Stimulated activated CD4-positive, alpha-beta T cell treated with anti-CD3 and anti-CD28 coated beads, Interleukin-12 subunit alpha, Interleukin-12 subunit beta, amount 100 ng/mL, for 4 hours (primary cell): ENCODE data around the gene CHRNA7.
"Not testable (repeated sequence)": the region's sequence is repeated elsewhere in the genome, so short reads cannot be mapped to it uniquely, and the experiment has no call there.

Source experiments
- DNase-seq: peaks from one replicate; pipeline ENCODE4 v3.0.0-alpha.2; 2020

CHRNA7 gene

GRCh38 chr15:32120577-32121383 is 90.5 kb downstream of the CHRNA7 start:
- no peak for DNase-seq

DNA sequence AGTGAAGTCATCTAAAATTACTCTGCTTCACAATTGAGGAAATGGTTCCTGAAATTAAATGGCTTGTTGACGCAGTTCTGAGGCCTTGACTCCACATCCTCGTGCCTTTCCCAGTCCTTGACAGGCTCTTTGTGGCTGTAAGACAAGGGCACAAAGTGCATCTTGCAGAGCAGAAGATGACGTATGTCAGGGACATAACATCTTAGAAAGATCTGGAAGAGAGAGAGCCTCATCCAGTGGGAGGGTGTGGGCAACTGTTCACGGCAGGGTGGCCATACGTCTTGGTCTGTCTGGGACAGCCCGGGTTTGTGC is 91.0 kb downstream of the CHRNA7 start:
- no peak for DNase-seq

DNA sequence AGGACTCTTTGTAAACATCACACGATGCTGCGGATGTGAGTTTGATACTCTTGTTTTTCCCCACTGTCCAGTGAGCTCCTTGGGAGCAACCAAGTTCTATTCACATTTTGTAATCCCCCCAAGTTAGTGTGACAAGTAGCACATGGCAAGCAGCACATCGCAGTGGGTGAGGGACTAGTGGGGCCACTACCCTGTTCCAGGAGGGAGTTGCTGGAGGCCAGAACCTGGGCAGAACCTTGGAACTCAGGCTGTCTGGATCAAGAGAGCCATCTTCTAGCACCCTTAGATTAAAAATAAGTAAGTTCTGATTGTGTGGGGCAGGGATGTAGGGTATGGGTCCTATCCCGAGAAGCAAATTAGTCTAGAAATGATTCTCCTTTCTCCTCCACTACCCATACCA is 91.7 kb downstream of the CHRNA7 start:
- DNase-seq, result no peak

- DNase-seq, result no peak
Observed at GRCh38 chr15:32123473-32123872, 93.2 kb downstream of the CHRNA7 start.

GRCh38 chr15:32124726-32125125 is 94.4 kb downstream of the CHRNA7 start:
- no peak for DNase-seq

- DNase-seq, result no peak
Observed at GRCh38 chr15:32125595-32125994, 95.3 kb downstream of the CHRNA7 start.

DNA sequence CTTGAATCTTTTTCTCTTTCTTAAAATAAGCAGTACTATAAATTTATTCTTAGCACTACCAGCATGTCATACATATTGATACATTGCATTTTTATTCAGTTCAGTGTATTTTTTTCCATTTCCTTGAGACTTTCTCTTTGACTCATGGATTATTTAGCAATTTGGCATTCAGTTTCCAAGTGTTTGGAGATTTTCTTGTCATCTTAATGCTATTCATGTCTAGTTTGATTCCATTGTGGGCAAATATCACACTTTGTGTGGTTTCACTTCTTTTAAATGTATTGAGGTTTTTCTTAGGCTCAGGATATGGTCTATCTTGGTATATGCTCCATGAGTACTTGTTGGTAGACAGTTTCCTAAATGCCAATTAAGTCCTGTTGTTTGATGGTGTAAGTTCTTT is 99.5 kb downstream of the CHRNA7 start:
- DNase-seq, result no peak

DNA sequence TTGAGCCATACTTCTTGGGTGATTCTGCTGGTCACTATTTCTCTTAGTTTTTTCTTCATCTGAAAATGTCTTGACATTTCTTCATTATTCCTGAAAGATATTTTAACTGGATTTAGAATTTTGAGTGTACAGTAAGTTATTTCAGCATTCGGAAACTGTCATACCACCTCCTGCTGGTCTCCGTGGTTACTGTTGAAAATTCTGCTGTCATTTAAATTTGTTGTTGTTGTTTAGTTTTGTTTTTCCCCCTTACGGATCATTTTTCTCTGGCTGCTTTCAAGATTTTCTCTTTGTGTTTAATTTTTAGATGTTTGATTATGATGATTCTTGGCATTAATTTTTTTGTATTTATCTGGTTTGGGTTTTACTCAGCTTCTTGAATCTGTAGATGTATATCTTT is 100.5 kb downstream of the CHRNA7 start:
- no peak for DNase-seq

- DNase-seq, result no peak
Observed at GRCh38 chr15:32131803-32132202, 101.5 kb downstream of the CHRNA7 start.

DNA sequence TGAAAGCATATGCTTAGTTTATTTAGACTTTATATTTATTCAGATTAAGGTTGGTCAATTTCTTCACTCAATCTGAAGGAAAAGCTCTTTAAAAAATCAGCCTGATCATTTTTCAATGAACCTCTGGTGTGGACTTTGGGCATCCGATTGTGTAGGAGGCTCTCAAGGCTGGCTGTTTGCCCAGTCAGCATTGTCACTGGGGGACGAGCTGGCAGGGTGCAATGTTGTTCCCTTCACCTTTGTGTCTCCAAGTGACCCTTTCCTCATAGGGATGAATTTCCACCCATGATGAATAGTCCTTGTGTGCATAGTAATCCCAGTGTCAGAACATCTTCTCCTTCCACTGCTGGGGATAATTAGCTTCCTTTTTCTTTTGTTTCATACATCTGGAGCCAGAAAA is 102.5 kb downstream of the CHRNA7 start:
- no peak for DNase-seq

DNA sequence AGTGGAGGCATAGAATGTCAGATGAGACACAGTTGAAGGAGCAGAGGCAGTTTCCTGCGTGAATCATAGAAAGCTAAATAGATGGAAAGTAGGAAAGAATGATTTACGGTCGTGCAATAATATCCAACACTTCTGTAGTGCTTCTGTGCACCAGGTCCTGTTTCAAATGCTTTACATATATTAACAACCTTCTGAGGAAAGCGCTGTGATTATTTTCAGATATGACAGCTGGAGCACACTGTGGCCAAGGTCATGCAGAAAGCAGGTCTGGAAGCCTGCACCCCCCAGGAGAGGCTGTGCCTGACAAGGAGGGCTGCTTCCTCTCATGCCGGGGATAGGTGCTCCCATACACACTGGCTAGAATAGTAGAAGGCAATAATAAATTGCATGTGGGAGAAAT is 104.5 kb downstream of the CHRNA7 start:
- no peak for DNase-seq

GRCh38 chr15:32135335-32135734 is 105.0 kb downstream of the CHRNA7 start:
- no peak for DNase-seq

- DNase-seq, result not testable (repeated sequence)
Observed at GRCh38 chr15:32145512-32145911, 115.2 kb downstream of the CHRNA7 start.

DNA sequence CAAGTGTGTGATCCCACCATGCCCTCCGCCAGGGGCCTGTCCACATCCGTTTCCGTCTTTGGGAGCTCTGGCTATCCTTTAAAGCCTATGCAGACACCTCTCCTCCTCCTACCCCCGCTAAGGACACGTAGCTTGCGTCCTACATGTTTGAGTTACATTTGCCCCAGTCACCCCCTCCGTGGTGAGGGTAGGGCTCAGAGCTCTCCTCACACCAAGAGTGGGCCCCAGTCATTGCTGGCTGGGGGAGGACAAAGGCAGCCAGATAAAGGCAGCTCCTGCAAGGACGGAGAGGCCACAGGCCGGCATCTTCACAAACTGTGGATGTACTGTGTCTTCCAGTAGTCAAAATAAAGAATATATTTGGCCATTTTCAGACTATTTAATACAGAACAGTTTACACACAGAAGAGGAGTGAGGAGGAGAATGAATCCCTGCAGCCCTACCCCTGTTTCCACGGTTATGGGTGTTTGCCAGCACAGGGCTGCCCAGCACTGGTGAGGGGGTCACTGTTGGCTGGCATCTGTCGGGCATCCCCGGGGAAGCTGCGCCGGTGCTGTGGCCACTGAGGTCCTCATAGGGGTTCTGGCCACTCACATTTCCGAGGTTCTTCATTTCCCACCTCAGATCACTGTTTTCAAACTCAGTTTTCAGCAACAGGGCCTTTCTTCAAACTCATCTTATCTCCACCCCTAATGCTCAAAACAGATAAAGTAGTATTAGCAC is 118.7 kb downstream of the CHRNA7 start:
- no peak for DNase-seq

DNA sequence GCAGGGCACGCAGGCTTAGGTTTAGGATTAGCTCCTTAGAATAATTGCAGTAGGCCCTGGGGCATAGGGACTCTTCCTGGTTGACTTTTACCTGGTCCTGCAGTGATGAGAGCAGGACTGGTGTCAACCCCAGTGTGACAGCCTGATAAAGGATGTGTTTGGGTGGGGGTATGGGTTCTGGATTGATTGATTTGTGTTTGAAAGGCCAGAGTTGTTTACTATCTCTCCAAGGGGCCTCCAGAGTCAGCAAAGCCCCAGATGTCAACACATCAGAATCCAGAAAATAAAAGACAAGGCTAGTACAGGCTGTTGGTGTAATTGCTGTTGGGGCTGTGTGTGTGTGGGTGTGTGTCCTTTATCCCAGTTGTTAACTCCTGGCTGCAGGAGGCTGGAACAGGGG is 122.3 kb downstream of the CHRNA7 start:
- no peak for DNase-seq

DNA sequence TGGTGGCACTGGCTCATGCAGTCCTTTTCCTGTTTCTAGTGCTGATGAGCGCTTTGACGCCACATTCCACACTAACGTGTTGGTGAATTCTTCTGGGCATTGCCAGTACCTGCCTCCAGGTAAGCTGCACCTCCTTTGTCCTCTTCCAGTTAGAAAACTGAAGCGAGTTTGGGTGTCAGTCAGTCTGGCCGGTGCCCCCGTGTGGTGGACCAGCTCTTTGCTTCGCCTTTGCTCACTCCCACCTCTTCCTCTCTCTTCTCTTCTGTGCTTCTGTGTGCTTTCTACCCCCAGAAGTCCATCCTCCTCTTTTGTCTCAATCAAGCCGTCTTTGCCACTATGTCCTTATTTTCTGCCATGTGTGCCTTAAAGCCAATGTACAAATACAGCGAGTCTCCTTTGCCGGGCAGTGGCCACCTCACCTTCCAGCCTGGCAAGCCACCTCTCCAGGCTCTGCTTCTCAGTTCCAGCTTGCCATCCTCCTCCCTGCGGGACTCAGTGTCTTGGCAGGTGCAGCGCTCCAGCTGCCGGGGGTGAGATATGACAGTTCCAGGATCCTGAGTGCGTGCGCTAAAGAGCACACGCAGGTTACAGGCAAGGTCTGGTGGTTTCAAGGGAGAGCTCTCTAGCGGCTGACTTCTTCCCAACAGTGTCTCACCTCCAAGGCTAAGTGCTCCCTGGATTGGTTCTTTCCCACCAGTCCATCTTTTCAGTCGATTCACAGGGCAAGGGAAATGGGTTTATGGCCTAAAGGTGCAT is 123.7 kb downstream of the CHRNA7 start:
- DNase-seq, result not testable (repeated sequence)

DNA sequence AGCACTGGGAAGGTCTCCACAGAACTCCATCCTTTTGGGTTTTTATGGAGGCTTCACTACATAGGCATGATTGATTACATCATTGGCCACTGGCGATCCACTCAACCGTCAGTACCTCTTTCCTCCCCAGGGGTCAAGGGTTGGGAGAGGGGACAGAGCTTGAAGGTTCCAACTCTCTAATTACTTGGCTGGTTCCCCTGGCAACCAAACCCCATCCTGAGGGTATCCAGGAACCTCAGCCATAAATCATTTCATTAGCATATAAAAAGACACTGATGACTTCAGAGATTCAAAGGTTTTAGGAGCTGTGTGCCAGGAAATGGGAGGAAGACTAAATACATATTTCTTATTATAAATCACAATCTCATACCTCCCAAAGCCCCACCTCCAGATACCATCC is 131.8 kb downstream of the CHRNA7 start:
- DNase-seq, result not testable (repeated sequence)

DNA sequence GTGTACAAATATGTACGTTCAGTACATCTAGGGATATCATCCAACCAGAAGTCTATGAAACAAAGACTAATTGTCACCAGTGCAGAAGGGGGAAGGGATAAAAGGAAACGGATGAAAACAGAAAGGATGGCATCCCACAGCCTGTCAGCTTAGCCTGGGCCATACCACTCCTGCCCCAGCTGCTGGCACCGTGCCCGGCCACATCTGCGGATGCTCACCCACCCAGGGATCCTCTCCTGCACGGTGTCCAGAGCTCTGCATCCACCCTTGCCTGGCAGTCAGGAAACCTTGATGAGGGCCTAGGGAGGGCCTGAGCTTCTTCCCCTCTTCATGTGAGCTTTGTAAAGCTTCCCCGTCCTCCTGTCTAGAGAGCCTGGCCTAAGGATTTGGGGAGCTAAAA is 133.8 kb downstream of the CHRNA7 start:
- DNase-seq, result not testable (repeated sequence)

DNA sequence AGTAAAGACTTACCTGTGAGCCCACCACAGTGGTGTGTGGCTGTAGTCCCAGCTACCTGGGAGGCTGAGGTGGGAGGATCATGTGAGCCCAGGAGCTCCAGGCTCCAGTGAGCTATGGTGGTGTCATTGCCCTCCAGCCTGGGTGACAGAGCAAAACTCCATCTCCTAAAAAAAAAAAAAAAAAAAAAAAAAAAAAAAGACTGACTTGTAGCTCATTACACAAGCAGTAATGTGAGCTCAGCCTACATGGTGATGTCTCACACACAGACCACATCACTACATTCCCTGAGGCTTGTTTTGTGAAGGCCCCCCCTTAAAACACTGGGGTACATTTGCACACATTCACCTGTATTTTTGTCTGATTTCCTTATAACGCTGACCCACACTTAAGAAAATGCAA is 134.4 kb downstream of the CHRNA7 start:
- DNase-seq, result not testable (repeated sequence)

- DNase-seq, result not testable (repeated sequence)
Observed at GRCh38 chr15:32165775-32166174, 135.5 kb downstream of the CHRNA7 start.

- DNase-seq, result not testable (repeated sequence)
Observed at GRCh38 chr15:32166270-32166669, 136.0 kb downstream of the CHRNA7 start.

DNA sequence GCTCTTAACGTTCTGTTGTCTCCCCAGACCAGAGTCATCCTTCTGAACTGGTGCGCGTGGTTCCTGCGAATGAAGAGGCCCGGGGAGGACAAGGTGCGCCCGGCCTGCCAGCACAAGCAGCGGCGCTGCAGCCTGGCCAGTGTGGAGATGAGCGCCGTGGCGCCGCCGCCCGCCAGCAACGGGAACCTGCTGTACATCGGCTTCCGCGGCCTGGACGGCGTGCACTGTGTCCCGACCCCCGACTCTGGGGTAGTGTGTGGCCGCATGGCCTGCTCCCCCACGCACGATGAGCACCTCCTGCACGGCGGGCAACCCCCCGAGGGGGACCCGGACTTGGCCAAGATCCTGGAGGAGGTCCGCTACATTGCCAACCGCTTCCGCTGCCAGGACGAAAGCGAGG is 137.6 kb downstream of the CHRNA7 start:
- not testable (repeated sequence) for DNase-seq

DNA sequence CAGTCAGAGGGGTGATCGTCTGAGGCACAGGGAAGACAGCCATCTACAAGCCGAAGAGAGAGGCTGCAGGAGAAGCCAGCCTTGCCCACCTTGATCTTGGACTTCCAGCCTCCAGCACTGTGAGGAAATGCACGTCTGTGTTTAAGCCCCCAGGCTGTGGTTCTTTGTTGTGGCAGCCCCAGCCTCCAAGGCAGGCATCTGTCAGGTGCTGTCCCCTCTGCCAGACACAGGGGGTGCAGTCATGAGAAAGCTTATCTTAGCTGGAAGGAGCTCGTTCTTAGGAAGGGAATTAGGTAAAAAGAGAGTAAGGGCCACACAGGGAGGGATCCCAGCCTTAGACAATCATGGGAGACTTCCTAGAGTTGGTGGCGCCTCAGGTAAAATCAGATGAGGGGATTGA is 150.3 kb downstream of the CHRNA7 start:
- DNase-seq, result not testable (repeated sequence)

GRCh38 chr15:32193780-32194179 is 163.5 kb downstream of the CHRNA7 start:
- not testable (repeated sequence) for DNase-seq
